Stimulated activated CD4-positive, alpha-beta T cell treated with anti-CD3 and anti-CD28 coated beads, TNF-alpha, amount 100 ng/mL, for 1 hour (primary cell): ENCODE results near the gene NOP14.
A peak's percentile ranks its signal among the peaks of the same experiment; 100 is the strongest.
"Not testable (repeated sequence)": the region's sequence is repeated elsewhere in the genome, so short reads cannot be mapped to it uniquely, and the experiment has no call there.

ENCODE experiments used
- DNase-seq, 3 donors: peaks; one replicate each; pipeline ENCODE4 v3.0.0-alpha.2; 2020; ENCODE audit warnings: low read depth in 3 of 3, low spot score in 1 of 3

NOP14 gene

DNA sequence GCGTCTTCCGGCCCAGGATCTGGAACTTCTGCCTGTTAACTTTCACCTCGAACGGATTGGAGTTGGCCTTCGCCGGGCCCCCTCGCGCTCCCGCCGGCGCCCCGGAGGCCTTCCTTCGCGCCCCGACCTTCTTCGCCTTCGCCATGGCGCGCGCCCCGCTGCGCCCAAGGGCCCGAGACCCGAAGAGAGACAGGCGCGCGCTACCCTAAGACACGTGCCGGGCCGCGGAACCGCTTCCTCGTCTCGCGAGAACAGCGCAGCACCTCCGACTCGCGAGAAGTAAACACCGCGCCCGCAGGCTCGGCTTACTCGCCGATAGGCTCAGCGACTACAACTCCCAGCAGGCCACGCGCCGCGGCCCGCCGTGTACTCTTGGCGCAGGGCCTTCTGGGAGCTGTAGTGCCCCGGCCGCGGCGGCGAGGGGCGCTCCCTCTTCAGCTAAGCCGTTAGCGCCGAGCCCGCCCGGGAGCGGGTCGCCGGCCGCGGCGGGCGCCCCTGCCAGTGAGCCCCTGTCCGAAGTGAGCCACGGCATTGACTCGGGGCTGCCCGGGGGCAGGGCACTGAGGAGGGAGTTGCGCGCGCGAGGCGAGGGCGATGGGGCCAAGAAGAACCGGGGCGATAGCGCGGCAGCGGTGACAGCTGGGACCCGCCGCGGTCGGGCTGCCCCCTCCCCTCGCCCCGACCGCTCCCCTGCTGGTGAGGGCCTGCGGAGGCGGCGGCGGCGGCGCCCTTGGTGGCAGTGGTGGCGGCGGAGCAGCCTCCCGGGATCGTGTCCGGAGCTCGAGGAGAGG is at the start of gene NOP14, which contains the start of gene GRK4:
NOP14 (minus strand) TSS at position 232 of the 791 bp plus-strand sequence; CDS start at position 145, 87 bp downstream.
GRK4 (plus strand) TSS at position 397 of the 791 bp plus-strand sequence. CDS start 500 bp downstream, outside the sequence.
- DNase-seq, result peak; percentile 90 to 95 (median 93)

GRCh38 chr4:3011456-3012220 is 48.4 kb upstream of the NOP14 start:
- DNase-seq, result no peak

DNA sequence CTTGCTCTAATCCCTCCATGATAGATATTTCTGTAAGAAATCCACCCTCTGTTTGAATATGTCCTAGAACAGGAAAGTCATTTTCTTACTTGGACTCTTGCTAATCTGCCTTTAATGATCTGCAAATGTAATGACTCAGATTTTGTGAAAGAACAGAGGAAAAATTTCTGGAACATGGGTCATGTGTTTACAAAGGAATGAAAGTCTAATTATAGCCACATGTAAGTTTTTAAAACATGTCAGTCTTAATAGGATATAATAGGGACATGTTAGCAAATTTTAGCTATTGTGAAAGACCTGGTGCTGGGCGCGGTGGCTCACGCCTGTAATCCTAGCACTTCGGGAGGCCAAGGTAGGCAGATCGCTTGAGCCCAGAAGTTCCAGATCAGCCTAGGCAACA is 47.8 kb upstream of the NOP14 start:
- no peak for DNase-seq

GRCh38 chr4:3010577-3010976 is 47.4 kb upstream of the NOP14 start:
- DNase-seq, result no peak

DNA sequence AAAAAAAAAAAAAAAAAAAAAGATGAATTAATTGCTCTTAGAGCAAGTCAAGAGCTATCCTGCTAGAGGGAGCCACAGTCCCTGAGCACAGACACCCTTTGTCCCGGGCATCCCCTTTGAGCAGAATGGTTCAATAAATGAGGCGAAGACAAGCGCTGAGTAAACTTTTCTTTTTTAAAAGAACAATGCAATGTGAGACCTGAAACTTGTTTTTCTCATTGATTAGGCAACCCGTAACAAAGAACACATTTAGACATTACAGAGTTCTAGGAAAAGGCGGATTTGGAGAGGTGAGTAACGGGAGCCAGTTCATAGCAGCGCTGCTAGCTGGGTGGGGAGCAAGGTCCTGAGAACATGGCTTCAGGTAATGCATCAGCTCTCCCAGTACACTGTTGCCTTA is 46.2 kb upstream of the NOP14 start:
- DNase-seq, result no peak

GRCh38 chr4:3007724-3008123 is 44.5 kb upstream of the NOP14 start:
- DNase-seq, result no peak

DNA sequence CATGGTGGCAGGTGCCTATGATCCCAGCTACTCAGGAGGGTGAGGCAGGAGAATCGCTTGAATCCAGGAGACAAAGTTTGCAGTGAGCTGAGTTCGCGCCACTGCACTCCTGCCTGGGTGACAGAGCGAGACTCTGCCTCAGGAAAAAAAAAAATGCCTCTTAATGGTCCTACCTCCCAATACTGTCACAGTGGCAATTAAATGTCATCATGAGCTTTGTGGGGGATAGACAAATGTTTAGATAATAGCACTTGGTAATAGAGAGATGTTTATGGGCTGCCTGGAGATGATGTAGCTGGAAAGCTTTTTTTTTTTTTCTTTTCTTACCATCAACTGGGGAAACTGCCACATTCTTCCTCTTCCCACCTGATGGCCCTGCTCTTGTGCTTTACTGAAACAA is 33.2 kb upstream of the NOP14 start:
- DNase-seq, result no peak

- no peak for DNase-seq
These were observed 32.5 kb upstream of the NOP14 start for GRCh38 chr4:2995546-2996265.

GRCh38 chr4:2994917-2995316 is 31.7 kb upstream of the NOP14 start:
- DNase-seq, result no peak

DNA sequence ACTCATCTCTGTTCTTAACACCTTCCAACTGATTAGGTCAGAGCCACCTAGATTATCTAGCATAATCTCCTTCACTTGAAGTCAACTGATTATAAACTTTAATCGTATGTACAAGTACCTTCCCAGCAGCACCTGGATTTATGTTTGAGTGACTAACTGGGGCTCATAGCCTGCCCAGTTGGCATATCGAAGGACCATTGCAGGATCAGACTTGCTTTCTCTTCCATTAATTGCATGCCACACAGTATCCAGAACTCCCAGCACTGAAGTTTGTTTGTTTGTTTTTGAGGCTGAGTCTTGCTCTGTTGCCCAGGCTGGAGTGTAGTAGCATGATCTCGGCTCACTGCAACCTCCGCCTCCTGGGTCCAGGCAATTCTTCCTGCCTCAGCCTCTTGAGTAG is 28.0 kb upstream of the NOP14 start:
- DNase-seq, result no peak

DNA sequence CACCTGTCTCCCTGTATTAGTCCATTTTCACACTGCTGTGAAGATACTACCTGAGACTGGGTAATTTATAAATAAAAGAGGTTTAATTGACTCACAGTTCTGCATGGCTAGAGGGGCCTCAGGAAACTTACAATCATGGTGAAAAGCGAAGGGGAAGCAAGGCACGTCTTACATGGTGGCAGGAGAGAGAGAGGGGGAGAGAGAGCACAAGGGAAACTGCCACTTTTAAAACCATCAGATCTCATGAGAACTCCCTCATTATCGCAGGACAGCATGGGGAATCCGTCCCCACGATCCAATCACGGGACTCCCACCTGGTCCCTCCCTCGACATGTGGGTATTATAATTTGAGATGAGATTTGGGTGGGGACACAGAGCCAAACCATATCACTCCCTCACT is 20.5 kb upstream of the NOP14 start:
- DNase-seq, result not testable (repeated sequence)

- DNase-seq, result no peak
These were observed 18.8 kb upstream of the NOP14 start for GRCh38 chr4:2982012-2982411.

- DNase-seq, result no peak
These were observed 18.1 kb upstream of the NOP14 start for GRCh38 chr4:2981256-2981819.

DNA sequence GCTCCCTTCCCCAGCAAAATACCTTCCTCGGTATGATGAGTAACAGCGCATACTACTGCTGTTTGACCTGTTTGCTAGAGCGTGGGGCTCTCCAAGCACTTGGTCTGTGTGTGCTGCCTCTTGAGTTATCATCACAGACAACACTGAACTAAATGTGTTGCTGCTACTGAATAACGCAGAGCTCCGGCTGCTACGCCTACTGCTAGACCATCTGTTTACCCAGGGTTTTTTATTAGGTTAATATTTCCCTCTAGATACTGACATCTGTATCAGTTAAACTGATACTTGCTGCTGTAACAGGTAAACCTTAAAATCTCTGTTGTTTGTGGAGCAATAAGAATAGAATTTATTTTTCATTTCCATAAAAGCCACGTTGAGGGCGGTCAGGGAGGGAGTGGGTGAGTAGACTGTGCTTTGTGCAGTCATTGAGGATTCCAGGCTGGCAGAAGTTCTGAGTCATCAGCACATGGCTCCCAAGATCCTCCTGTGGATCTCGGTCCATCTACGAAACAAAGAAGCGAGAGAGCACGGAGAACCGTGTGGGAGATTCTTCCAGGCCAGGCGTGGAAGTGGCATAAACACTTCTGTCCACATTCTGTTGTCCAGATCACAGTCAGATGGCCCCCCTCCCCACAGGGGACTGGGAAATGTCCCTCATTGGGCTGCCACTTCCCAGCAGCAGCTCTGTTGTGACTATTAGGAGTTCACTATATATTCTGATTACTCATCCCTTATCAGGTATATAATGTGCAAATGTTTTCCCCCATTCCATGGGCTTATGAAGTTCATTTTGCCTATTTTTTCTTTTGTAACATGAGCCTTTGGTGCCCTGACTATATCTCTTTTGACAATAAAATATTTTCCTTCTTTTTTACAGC is 14.2 kb upstream of the NOP14 start:
- DNase-seq, result no peak

GRCh38 chr4:2971275-2971674 is 8.1 kb upstream of the NOP14 start:
- no peak for DNase-seq

DNA sequence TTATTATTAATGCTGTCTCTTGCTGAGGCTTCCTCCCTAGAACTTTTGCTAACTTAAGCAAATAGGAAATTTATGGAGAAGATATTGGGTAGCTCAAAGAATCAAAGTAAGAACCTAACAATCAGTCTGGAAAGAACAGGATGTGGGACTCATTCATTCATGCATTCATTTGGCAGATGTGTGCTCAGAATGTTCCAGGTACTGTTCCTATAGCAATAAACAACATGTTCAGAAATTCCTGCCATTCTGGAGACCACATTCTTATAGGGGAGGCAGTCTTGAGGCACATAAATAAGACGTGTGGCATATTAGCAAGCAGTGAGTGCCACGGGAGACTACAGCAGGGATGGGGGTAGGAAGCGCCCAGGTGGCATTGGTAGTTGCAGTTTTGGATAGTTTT is 5.2 kb upstream of the NOP14 start:
- DNase-seq, result no peak

- no peak for DNase-seq
These were observed 2.1 kb upstream of the NOP14 start for GRCh38 chr4:2965262-2965661.

DNA sequence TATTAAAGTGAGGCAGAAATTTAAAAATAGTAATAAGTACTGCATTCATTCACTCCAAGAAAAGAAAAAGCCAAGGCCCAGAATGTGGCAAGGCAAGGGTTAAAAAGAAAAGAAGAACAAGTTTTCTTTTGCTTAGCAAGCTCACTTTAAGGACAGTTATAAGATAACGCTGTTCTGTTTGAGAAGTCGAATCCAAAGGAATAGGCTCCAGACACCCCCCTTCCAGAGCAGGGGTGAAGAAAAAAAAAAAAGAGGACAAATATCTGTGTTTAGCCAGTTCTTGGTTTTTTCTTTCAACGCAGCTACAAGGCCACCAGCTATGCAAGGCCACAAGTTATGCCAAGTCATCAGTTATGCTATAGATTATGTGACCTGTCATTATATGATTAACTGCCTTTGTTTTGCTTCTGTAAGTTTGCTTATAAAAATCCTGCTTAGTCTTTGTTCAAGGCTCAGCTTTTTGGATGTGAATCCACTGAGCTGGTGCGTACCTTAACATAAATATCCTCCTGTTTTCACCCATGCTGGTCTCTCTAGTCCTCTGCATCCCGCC is 1.6 kb upstream of the NOP14 start:
- no peak for DNase-seq

GRCh38 chr4:2963966-2964471 is 813 bp upstream of the NOP14 start:
- no peak for DNase-seq

DNA sequence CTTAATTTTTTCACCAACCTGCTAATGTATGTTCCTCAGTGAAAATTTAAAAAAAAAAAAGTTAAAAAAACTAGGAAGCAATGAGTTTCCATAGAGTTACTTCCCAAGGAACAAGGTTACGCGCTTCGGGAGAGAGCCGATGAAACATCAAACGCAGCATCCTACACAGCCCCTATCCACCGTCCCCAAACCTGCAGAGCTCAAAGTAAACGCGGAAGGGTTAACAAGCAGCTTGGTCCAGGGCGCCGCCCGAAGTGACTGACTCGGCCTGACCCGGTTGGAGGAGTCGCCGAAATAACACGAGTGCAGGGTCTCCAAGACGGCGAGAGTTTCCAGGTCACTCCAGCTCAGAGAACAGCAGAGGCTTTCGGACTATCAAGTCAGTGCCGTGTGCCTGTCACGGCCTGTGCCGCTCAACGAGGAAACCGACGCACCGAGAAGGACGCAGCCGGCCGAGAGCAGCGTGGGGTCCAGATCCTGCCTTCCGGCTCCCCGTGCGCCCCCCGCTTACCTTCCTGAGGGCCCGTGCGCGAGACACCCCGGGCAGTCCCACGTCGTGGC is 512 bp downstream of the NOP14 start:
- no peak for DNase-seq
